PC-9 (cell line): ENCODE data around the gene ABLIM2.

Source experiments
- CTCF ChIP-seq: fragments of 200-600 bp; sonication (generic); conservative IDR thresholded peaks from 2 replicates; pipeline ENCODE4 v1.6.1; 2017; ENCODE audit warnings: mixed run types, antibody characterized with exemption, mild to moderate bottlenecking, moderate library complexity
- EZH2 ChIP-seq: fragments of 200-600 bp; sonication (generic); IDR thresholded peaks from 2 replicates; pipeline ENCODE4 v1.8.0; 2017; ENCODE audit warnings: antibody characterized with exemption, low read depth

GRCh38 chr4:8205749-8206611 is 47.4 kb upstream of the ABLIM2 start:
- TF ChIP-seq CTCF (no peak), EZH2 (no peak)
